Measurements from ENCODE around the gene HNRNPM. TPM values are rescaled to one million over a fixed set of nuclear protein-coding genes. Genes with fewer than 3 reads are reported as not detected.

Gene HNRNPM
- total RNA-seq, 1 experiment from 2014 or later: 298 TPM

- peaks cover 32 to 44% of the 10 kb centered on the region in 2 experiments for H3K36me3 ChIP-seq (ENCODE audit: control insufficient read depth in 1 of 2, insufficient read depth in 2 of 2, low read length in 2 of 2)
- H3K9ac ChIP-seq (ENCODE audit: low read length): no peak overlapping the region
- H2AFZ ChIP-seq (ENCODE audit: low read depth, low read length, poor library complexity, severe bottlenecking): no peak overlapping the region
- POLR2A ChIA-PET: no interaction called here
- H4K20me1 ChIP-seq (ENCODE audit: insufficient read depth): no peaks in the 10 kb centered on the region
- H3K9me2 ChIP-seq (ENCODE audit: insufficient read depth): no peaks in the 10 kb centered on the region
- no peak for ATAC-seq
- RAD21 ChIA-PET (ENCODE audit: low non-redundant PET in 1 of 2, low total read pairs in 2 of 2, uncharacterized antibody in 2 of 2, unreplicated experiment in 2 of 2): no interaction called here
- TSS peak; percentile 86 for BruUV-seq (replicated peaks)
- H3K4me1 ChIP-seq (ENCODE audit: control insufficient read depth in 1 of 2, insufficient read depth in 2 of 2, low read length in 2 of 2): no peaks in the 10 kb centered on the region
- H3K27me3 ChIP-seq (ENCODE audit: insufficient read depth, low read length): no peaks in the 10 kb centered on the region
- H3K4me3 ChIP-seq (replicated peaks in 1 of 2; ENCODE audit: low read depth in 1 of 2, low read length in 2 of 2): no peak overlapping the region
- intact Hi-C loops (cut with micrococcal nuclease): no loop called here
- no peak for TF ChIP-seq SP1 (IDR thresholded peaks at IDR 0.05; ENCODE audit: low read depth)
- TF ChIP-seq CBX3 (IDR thresholded peaks at IDR 0.05; ENCODE audit: low read depth): no peak
- TF ChIP-seq FOSL1 (IDR thresholded peaks at IDR 0.05; ENCODE audit: low read depth): no peak
- peaks cover 48% of the 10 kb centered on the region for H3K79me2 ChIP-seq (ENCODE audit: insufficient read depth, low read length)
- H3K27ac ChIP-seq (ENCODE audit: low read depth, low read length): no peak overlapping the region; the same call in 1 of the 2 replicates
- DNase-seq (ENCODE audit: low read depth, low spot score): no peak
- no peak overlapping the region for H3K4me2 ChIP-seq (ENCODE audit: low read length)
- H3K9me3 ChIP-seq (ENCODE audit: control insufficient read depth in 1 of 2, insufficient read depth in 1 of 2, low read depth in 1 of 2, low read length in 2 of 2): no peaks in the 10 kb centered on the region
- CTCF ChIA-PET: no interaction called here
These were observed 41.0 kb downstream of the HNRNPM start for GRCh38 chr19:8485561-8486371.

GRCh38 chr19:8486661-8487136 lies 41.9 kb downstream of the HNRNPM start:
- ATAC-seq (no peak), DNase-seq (ENCODE audit: low read depth, low spot score) (no peak)
- Histone ChIP-seq H3K9me2 (ENCODE audit: insufficient read depth) (no peaks in the 10 kb centered on the region), H3K4me3 (replicated peaks in 1 of 2; ENCODE audit: low read depth in 1 of 2, low read length in 2 of 2) (no peak overlapping the region), H4K20me1 (ENCODE audit: insufficient read depth) (no peaks in the 10 kb centered on the region), H3K4me1 (ENCODE audit: control insufficient read depth in 1 of 2, insufficient read depth in 2 of 2, low read length in 2 of 2) (no peaks in the 10 kb centered on the region), H2AFZ (ENCODE audit: low read depth, low read length, poor library complexity, severe bottlenecking) (no peak overlapping the region), H3K9ac (ENCODE audit: low read length) (no peak overlapping the region), H3K36me3 (ENCODE audit: control insufficient read depth in 1 of 2, insufficient read depth in 2 of 2, low read length in 2 of 2) (peaks cover 28 to 38% of the 10 kb centered on the region in 2 experiments), H3K9me3 (ENCODE audit: control insufficient read depth in 1 of 2, insufficient read depth in 1 of 2, low read depth in 1 of 2, low read length in 2 of 2) (no peaks in the 10 kb centered on the region), H3K27ac (ENCODE audit: low read depth, low read length) (no peak overlapping the region), H3K27me3 (ENCODE audit: insufficient read depth, low read length) (no peaks in the 10 kb centered on the region), H3K4me2 (ENCODE audit: low read length) (no peak overlapping the region), H3K79me2 (ENCODE audit: insufficient read depth, low read length) (peaks cover 39% of the 10 kb centered on the region)
- no peak for TF ChIP-seq POLR2A (IDR thresholded peaks at IDR 0.05; ENCODE audit: borderline replicate concordance, extremely low read depth, insufficient read depth, insufficient read length)
- no peak for TF ChIP-seq YY1 (IDR thresholded peaks at IDR 0.05; ENCODE audit: extremely low read depth, insufficient replicate concordance, low read depth, low read length)
- no peak for TF ChIP-seq ZFX (IDR thresholded peaks at IDR 0.05)
- TF ChIP-seq RAD21 (IDR thresholded peaks at IDR 0.05; ENCODE audit: low read depth): no peak
- no peak for TF ChIP-seq CTCF (IDR thresholded peaks at IDR 0.05 in 2 of 3, conservative IDR thresholded peaks at IDR 0.05 in 1 of 3; ENCODE audit: borderline replicate concordance in 1 of 3, insufficient read depth in 1 of 3, low read depth in 2 of 3, low read length in 2 of 3)
- no peak for TF ChIP-seq MAX (IDR thresholded peaks at IDR 0.05)
- TF ChIP-seq ZBTB33 (IDR thresholded peaks at IDR 0.05; ENCODE audit: extremely low read depth, insufficient replicate concordance, low read length): no peak
- TF ChIP-seq ELF1 (IDR thresholded peaks at IDR 0.05; ENCODE audit: borderline replicate concordance, low read depth): no peak
- no peak for TF ChIP-seq EZH2 (IDR thresholded peaks at IDR 0.05)
- no peak for TF ChIP-seq POLR2AphosphoS5 (IDR thresholded peaks at IDR 0.05; ENCODE audit: low read depth, low read length)
- ChIA-PET POLR2A (no interaction called here), RAD21 (ENCODE audit: low non-redundant PET in 1 of 2, low total read pairs in 2 of 2, uncharacterized antibody in 2 of 2, unreplicated experiment in 2 of 2) (no interaction called here), CTCF (no interaction called here)
- no TSS peak for BruUV-seq (replicated peaks)
- intact Hi-C loops (cut with micrococcal nuclease): no loop called here

Measured in HCT116 (cell line).